Stomach (tissue), 9 donors: ENCODE data around the gene PLEKHG4. TPM values are rescaled to one million over a fixed set of nuclear protein-coding genes. Genes with fewer than 3 reads are reported as not detected.

Source experiments
- DNase-seq, 2 donors: peaks; one replicate each; pipeline versions ENCODE4 v3.0.0 to v3.0.0-alpha.2; 2013 to 2019
- H3K27ac ChIP-seq, 5 donors: fragments of 200-600 bp in 4 of 5; sonication (generic) in 4 of 5; one replicate each; pipeline ENCODE4 v1.5.1; 2013 to 2019; ENCODE audit warnings: mild to moderate bottlenecking in 1 of 5, moderate library complexity in 1 of 5
- H3K27me3 ChIP-seq, 3 donors: fragments of 200-600 bp; sonication (generic); one replicate each; pipeline ENCODE4 v1.5.1; 2017 to 2019; ENCODE audit warnings: mixed run types in 1 of 3
- H3K36me3 ChIP-seq, 4 donors: fragments of 200-600 bp; sonication (generic); 1 replicate in 3 of 4; 2 replicates in 1 of 4; pipeline ENCODE4 v1.5.1; 2016 to 2019
- H3K4me1 ChIP-seq, 4 donors: fragments of 200-600 bp; sonication (generic); one replicate each; pipeline ENCODE4 v1.5.1; 2016 to 2019
- H3K4me3 ChIP-seq, 4 donors: fragments of 200-600 bp; sonication (generic) in 3 of 4; one replicate each; pipeline ENCODE4 v1.5.1; 2016 to 2019; ENCODE audit warnings: mild to moderate bottlenecking in 1 of 4
- H3K9me3 ChIP-seq, 4 donors: fragments of 200-600 bp; sonication (generic); one replicate each; pipeline ENCODE4 v1.5.1; 2016 to 2019
- CTCF ChIP-seq, 7 experiments: fragments of 450-650 bp in 4 of 7; fragments of 200-600 bp in 3 of 7; sonication (generic) in 3 of 7; IDR thresholded peaks; one replicate each; pipeline ENCODE4 v1.5.1; 2016 to 2019; ENCODE audit warnings: antibody characterized with exemption in 7 of 7, control low read depth in 2 of 7, mild to moderate bottlenecking in 1 of 7
- EP300 ChIP-seq: sonication (generic); formaldehyde crosslinking; IDR thresholded peaks from one replicate; pipeline ENCODE4 v1.6.1; 2017; ENCODE audit warnings: antibody characterized with exemption
- POLR2A ChIP-seq, 4 donors: fragments of 450-650 bp; IDR thresholded peaks; one replicate each; pipeline ENCODE4 v1.6.1; 2016; ENCODE audit warnings: antibody characterized with exemption in 4 of 4, control low read depth in 2 of 4, mild to moderate bottlenecking in 1 of 4, moderate library complexity in 1 of 4
- POLR2AphosphoS5 ChIP-seq, 3 donors: sonication (generic); formaldehyde crosslinking; IDR thresholded peaks; one replicate each; pipeline ENCODE4 v1.6.1; 2016; ENCODE audit warnings: antibody characterized with exemption in 3 of 3
- WGBS, 5 donors: extraction: QIAGEN DNeasy Blood & Tissue Kit in 3 of 5; methylation state at CpG; one replicate each; pipeline versions ENCODE4 v1.1.5 to v1.1.7; 2013 to 2018; 5-methylcytosine and 5-hydroxymethylcytosine counted together
- intact Hi-C: fragments of 100-400 bp; cut with DNase I; formaldehyde crosslinking; loops from one replicate; pipeline ENCODE4 v1.15.1; 2023; ENCODE audit warnings: low total_unique reads
- polyA plus RNA-seq, 3 donors: library from polyadenylated mRNA; stranded (reverse); fragments of 200-250 nt; gene quantifications; one replicate each; pipeline ENCODE4 v1.2.3, GENCODE V29; 2013
- total RNA-seq, 5 donors: library from RNA; depleted of rRNA; stranded (reverse); fragments of >200 nt; gene quantifications; one replicate each; pipeline versions ENCODE4 v1.1.0 to v1.2.3, GENCODE V29; 2014 to 2016
- donor health status: healthy with polysubstance abuse.
- donor health status: Bipolar disorder and iron deficiency.
- donor health status: healthy.

Gene PLEKHG4
- total and polyA plus RNA-seq, 8 donors: 2.3 to 57.1 (median 6.6) TPM

GRCh38 chr16:67301080-67301782 lies 21.9 kb downstream of the PLEKHG4 start:
- TF ChIP-seq CTCF (IDR thresholded peaks at IDR 0.05): no peak
- no peak for TF ChIP-seq POLR2AphosphoS5 (IDR thresholded peaks at IDR 0.05)
- TF ChIP-seq POLR2A (IDR thresholded peaks at IDR 0.05): no peak
- TF ChIP-seq EP300: no peak
- H3K36me3 ChIP-seq: no peaks in the 10 kb centered on the region
- peak overlapping the region in 2 of 5 donors; percentile 27 to 46 for H3K27ac ChIP-seq
- H3K4me1 ChIP-seq: peaks cover 8 to 16% (median 12%) of the 10 kb centered on the region in 4 donors
- peaks cover 0 to 11% (median 0%) of the 10 kb centered on the region in 3 donors for H3K27me3 ChIP-seq
- no peaks in the 10 kb centered on the region for H3K9me3 ChIP-seq
- 63 to 73% (median 66%) methylated on average over 10 to 11 of the region's 11 CpGs for WGBS, 5 donors
- intact Hi-C loops: no loop called here
- no peak overlapping the region for H3K4me3 ChIP-seq
- peak; percentile 58 to 67 for DNase-seq

- peaks cover 0 to 11% (median 0%) of the 10 kb centered on the region in 3 donors for H3K27me3 ChIP-seq
- no peak for DNase-seq
- intact Hi-C loops: no loop called here
- H3K4me1 ChIP-seq: peaks cover 5 to 16% (median 11%) of the 10 kb centered on the region in 4 donors
- TF ChIP-seq POLR2AphosphoS5 (IDR thresholded peaks at IDR 0.05) (no peak), POLR2A (IDR thresholded peaks at IDR 0.05) (no peak), EP300 (no peak), CTCF (IDR thresholded peaks at IDR 0.05) (no peak)
- no peaks in the 10 kb centered on the region for H3K36me3 ChIP-seq
- no peaks in the 10 kb centered on the region for H3K9me3 ChIP-seq
- H3K27ac ChIP-seq: peak overlapping the region in 2 of 5 donors; percentile 27 to 46
- 34 to 70% (median 40%) methylated on average over 6 to 7 of the region's 7 CpGs for WGBS, 5 donors
- H3K4me3 ChIP-seq: no peak overlapping the region
These were observed 22.7 kb downstream of the PLEKHG4 start for GRCh38 chr16:67302076-67302475.

GRCh38 chr16:67302970-67303369 lies 23.6 kb downstream of the PLEKHG4 start:
- Histone ChIP-seq H3K27me3 (peaks cover 0 to 11% (median 0%) of the 10 kb centered on the region in 3 donors), H3K9me3 (no peaks in the 10 kb centered on the region), H3K4me3 (no peak overlapping the region), H3K27ac (no peak overlapping the region), H3K36me3 (no peaks in the 10 kb centered on the region), H3K4me1 (peaks cover 5 to 16% (median 11%) of the 10 kb centered on the region in 4 donors)
- TF ChIP-seq CTCF (IDR thresholded peaks at IDR 0.05): no peak
- TF ChIP-seq EP300: no peak
- TF ChIP-seq POLR2AphosphoS5 (IDR thresholded peaks at IDR 0.05): no peak
- TF ChIP-seq POLR2A (IDR thresholded peaks at IDR 0.05): no peak
- intact Hi-C loops: no loop called here
- WGBS, 5 donors: 81 to 90% (median 86%) methylated on average over 8 of the region's 8 CpGs
- no peak for DNase-seq

- DNase-seq: no peak
- H3K4me1 ChIP-seq: peaks cover 5 to 16% (median 11%) of the 10 kb centered on the region in 4 donors
- H3K9me3 ChIP-seq: no peaks in the 10 kb centered on the region
- H3K4me3 ChIP-seq: no peak overlapping the region
- no peak overlapping the region for H3K27ac ChIP-seq
- no peaks in the 10 kb centered on the region for H3K36me3 ChIP-seq
- TF ChIP-seq POLR2A (IDR thresholded peaks at IDR 0.05) (no peak), POLR2AphosphoS5 (IDR thresholded peaks at IDR 0.05) (no peak)
- peaks cover 0 to 5% (median 0%) of the 10 kb centered on the region in 3 donors for H3K27me3 ChIP-seq
- WGBS, 5 donors: 79 to 93% (median 90%) methylated on average over 1 of the region's 1 CpG
- intact Hi-C loops: no loop called here
These were observed 24.7 kb downstream of the PLEKHG4 start for GRCh38 chr16:67304020-67304419.
